NT2/D1 (cell line): ENCODE results near the gene PREPL.

ENCODE experiments used
- SUZ12 ChIP-seq: IDR thresholded peaks from 2 replicates; pipeline ENCODE4 v1.6.1; 2011; ENCODE audit not compliant: insufficient read length, insufficient read depth; ENCODE audit errors: extremely low read depth
- YY1 ChIP-seq: IDR thresholded peaks from 2 replicates; pipeline ENCODE4 v1.6.1; 2011; ENCODE audit not compliant: insufficient read length, insufficient read depth
- ZNF274 ChIP-seq: IDR thresholded peaks from 2 replicates; pipeline ENCODE4 v1.6.1; 2011; ENCODE audit warnings: mild to moderate bottlenecking, low read depth, low read length

GRCh38 chr2:44275927-44276303, 85.4 kb downstream of the PREPL start:
- TF ChIP-seq YY1 (no peak), SUZ12 (no peak), ZNF274 (no peak)
